PC-9 (cell line): ENCODE results near the gene HSDL1.

Experiments used
- CTCF ChIP-seq: fragments of 200-600 bp; sonication (generic); conservative IDR thresholded peaks from 2 replicates; pipeline ENCODE4 v1.6.1; 2017; ENCODE audit warnings: mixed run types, antibody characterized with exemption, mild to moderate bottlenecking, moderate library complexity
- EZH2 ChIP-seq: fragments of 200-600 bp; sonication (generic); IDR thresholded peaks from 2 replicates; pipeline ENCODE4 v1.8.0; 2017; ENCODE audit warnings: antibody characterized with exemption, low read depth

DNA sequence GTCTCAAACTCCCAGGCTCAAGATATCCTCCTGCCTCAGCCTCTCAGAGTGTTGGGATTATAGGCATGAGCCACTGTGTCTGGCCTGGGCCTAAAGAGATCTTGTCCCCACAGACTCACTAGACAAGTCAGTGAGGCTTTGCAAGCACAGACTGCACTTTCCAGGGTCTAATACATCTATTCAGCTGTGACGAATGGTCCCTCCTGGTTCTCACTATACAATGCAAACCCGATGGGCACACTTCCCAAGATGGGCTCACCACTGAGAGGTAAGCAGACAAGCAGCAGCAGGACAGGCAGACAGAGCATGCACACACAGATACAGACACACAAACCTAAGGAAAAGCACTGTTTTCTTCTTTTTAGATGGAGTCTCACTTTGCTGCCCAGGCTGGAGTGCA lies 37.1 kb downstream of the HSDL1 start:
- TF ChIP-seq CTCF (no peak), EZH2 (no peak)
